ENCODE measurements around the gene ZNF92. TPM values are rescaled to one million over a fixed set of nuclear protein-coding genes. Genes with fewer than 3 reads are reported as not detected.

Gene ZNF92
- total RNA-seq, 3 donors from 2014 or later (not counting 1 experiment from before 2014, with no cell fraction given), result 28.5 to 35.0 (median 33.7) TPM

DNA sequence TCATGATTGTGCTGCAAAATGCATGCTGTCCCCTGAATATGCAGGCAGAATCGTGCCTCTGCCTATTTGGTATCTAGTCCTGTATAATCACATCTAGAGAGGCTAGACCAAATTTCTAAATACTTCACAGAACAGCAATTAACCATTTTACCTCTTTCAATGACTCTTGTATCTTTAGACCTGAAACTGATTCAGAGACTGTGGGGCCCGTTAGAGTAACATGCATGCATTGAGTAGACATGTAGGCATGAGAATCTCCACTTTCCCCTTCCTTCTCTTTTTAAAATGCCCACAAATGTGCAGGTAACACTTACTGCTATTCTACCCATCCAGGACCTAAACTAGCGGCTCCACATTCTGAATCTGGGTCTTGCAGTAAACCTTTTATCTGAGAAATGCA is 8.8 kb downstream of the ZNF92 start:
- no peak for TF ChIP-seq CTCF (IDR thresholded peaks at IDR 0.05)
- Mint-ChIP-seq H3K4me1 (peaks cover 84 to 89% of the 10 kb centered on the region in 2 donors), H3K27me3 (ENCODE audit: low read depth in 2 of 2) (no peaks in the 10 kb centered on the region), H3K36me3 (no peaks in the 10 kb centered on the region), H3K27ac (peak overlapping the region; percentile 60), H3K4me3 (no peak overlapping the region), H3K9me3 (no peaks in the 10 kb centered on the region)
- Histone ChIP-seq H3K27me3 (ENCODE audit: control insufficient read depth, insufficient read depth, low read length) (no peaks in the 10 kb centered on the region), H3K4me1 (ENCODE audit: control insufficient read depth, insufficient read depth, low read length) (peaks cover 20% of the 10 kb centered on the region), H3K27ac (ENCODE audit: low read length) (no peak overlapping the region), H3K4me3 (ENCODE audit: low read length) (no peak overlapping the region), H3K36me3 (ENCODE audit: control insufficient read depth, insufficient read depth, low read length) (no peaks in the 10 kb centered on the region), H3K9me3 (ENCODE audit: control insufficient read depth, insufficient read depth, low read length) (no peaks in the 10 kb centered on the region)
- no peak for DNase-seq
- no peak for ATAC-seq
- 91% methylated on average over 3 of the region's 3 CpGs for WGBS (ENCODE audit: insufficient coverage)
- intact Hi-C loops (cut with micrococcal nuclease), result no loop called here

DNA sequence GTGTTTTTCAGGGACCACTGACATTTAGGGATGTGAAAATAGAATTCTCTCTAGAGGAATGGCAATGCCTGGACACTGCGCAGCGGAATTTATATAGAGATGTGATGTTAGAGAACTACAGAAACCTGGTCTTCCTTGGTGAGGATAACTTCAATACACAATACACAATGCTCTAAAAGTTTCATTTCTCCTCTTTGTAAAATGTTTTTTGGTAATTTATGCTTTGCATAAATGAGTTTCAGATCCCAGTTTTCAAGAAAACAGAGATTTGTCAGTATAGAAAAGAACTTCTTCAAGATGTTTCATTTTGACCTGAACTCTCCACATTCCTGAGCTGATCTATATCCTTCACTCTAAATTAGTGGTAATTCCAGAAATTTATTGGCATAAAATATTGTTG is 14.2 kb downstream of the ZNF92 start:
- no peak overlapping the region for H3K27ac ChIP-seq (ENCODE audit: low read length)
- no peak overlapping the region for H3K4me3 Mint-ChIP-seq
- H3K9me3 ChIP-seq (ENCODE audit: control insufficient read depth, insufficient read depth, low read length), result no peaks in the 10 kb centered on the region
- H3K4me1 ChIP-seq (ENCODE audit: control insufficient read depth, insufficient read depth, low read length), result peaks cover 4% of the 10 kb centered on the region
- H3K36me3 Mint-ChIP-seq, result no peaks in the 10 kb centered on the region
- WGBS (ENCODE audit: insufficient coverage), result 80% methylated on average over 1 of the region's 2 CpGs
- TF ChIP-seq CTCF (IDR thresholded peaks at IDR 0.05), result no peak
- no peak overlapping the region for H3K4me3 ChIP-seq (ENCODE audit: low read length)
- DNase-seq (no peak), ATAC-seq (no peak)
- peak overlapping the region in 1 of 2 donors; percentile 56 for H3K27ac Mint-ChIP-seq
- H3K36me3 ChIP-seq (ENCODE audit: control insufficient read depth, insufficient read depth, low read length), result peaks cover 10% of the 10 kb centered on the region
- no peaks in the 10 kb centered on the region for H3K27me3 ChIP-seq (ENCODE audit: control insufficient read depth, insufficient read depth, low read length)
- intact Hi-C loops (cut with micrococcal nuclease), result no loop called here
- no peaks in the 10 kb centered on the region for H3K9me3 Mint-ChIP-seq
- no peaks in the 10 kb centered on the region for H3K27me3 Mint-ChIP-seq (ENCODE audit: low read depth in 2 of 2)
- H3K4me1 Mint-ChIP-seq, result peaks cover 41 to 49% of the 10 kb centered on the region in 2 donors

GRCh38 chr7:65390588-65390987 is 16.9 kb downstream of the ZNF92 start:
- intact Hi-C loops (cut with micrococcal nuclease), result no loop called here
- Mint-ChIP-seq H3K9me3 (no peaks in the 10 kb centered on the region), H3K36me3 (no peaks in the 10 kb centered on the region)

More at GRCh38 chr7:65390588-65390987, 16.9 kb downstream of the ZNF92 start:
- no peak overlapping the region for H3K4me3 ChIP-seq (ENCODE audit: low read length)
- Mint-ChIP-seq H3K4me3 (no peak overlapping the region), H3K27ac (peak overlapping the region; percentile 47 to 48), H3K4me1 (peaks cover 28 to 40% of the 10 kb centered on the region in 2 donors), H3K27me3 (ENCODE audit: low read depth in 2 of 2) (no peaks in the 10 kb centered on the region)
- H3K27ac ChIP-seq (ENCODE audit: low read length), result no peak overlapping the region
- WGBS (ENCODE audit: insufficient coverage), result 79% methylated on average over 4 of the region's 4 CpGs
- H3K9me3 ChIP-seq (ENCODE audit: control insufficient read depth, insufficient read depth, low read length), result no peaks in the 10 kb centered on the region
- ATAC-seq, result no peak
- H3K27me3 ChIP-seq (ENCODE audit: control insufficient read depth, insufficient read depth, low read length), result no peaks in the 10 kb centered on the region
- no peak for DNase-seq
- no peak for TF ChIP-seq CTCF (IDR thresholded peaks at IDR 0.05)
- peaks cover 13% of the 10 kb centered on the region for H3K36me3 ChIP-seq (ENCODE audit: control insufficient read depth, insufficient read depth, low read length)
- H3K4me1 ChIP-seq (ENCODE audit: control insufficient read depth, insufficient read depth, low read length), result peaks cover 7% of the 10 kb centered on the region
